WTC11 (cell line): ENCODE measurements around the gene NATD1. TPM values are rescaled to one million over a fixed set of nuclear protein-coding genes. Genes with fewer than 3 reads are reported as not detected.
A peak's percentile ranks its signal among the peaks of the same experiment; 100 is the strongest.

Experiments used
- ELF4 ChIP-seq: sonication (generic); formaldehyde crosslinking; IDR thresholded peaks from 2 replicates; pipeline ENCODE4 v1.8.1; 2022; ENCODE audit warnings: low read depth, mild to moderate bottlenecking, moderate library complexity, missing genetic modification reagents
- FOXJ3 ChIP-seq: sonication (generic); formaldehyde crosslinking; IDR thresholded peaks from 2 replicates; pipeline ENCODE4 v1.9.0; 2021; ENCODE audit warnings: missing genetic modification reagents, mild to moderate bottlenecking, borderline replicate concordance
- NR2C2 ChIP-seq: sonication (generic); formaldehyde crosslinking; IDR thresholded peaks from 2 replicates; pipeline ENCODE4 v1.8.0; 2022; ENCODE audit warnings: mild to moderate bottlenecking, missing genetic modification reagents
- NR3C1 ChIP-seq: sonication (generic); formaldehyde crosslinking; conservative IDR thresholded peaks from 2 replicates; pipeline ENCODE4 v1.8.1; 2023; ENCODE audit warnings: low read depth, mild to moderate bottlenecking, missing genetic modification reagents
- RORB ChIP-seq: fragments of 250-450 bp; sonication (Bioruptor Pico); IDR thresholded peaks from 2 replicates; pipeline ENCODE4 v1.9.0; 2021; ENCODE audit warnings: mild to moderate bottlenecking
- SMAD4 ChIP-seq: sonication (generic); formaldehyde crosslinking; IDR thresholded peaks from 2 replicates; pipeline ENCODE4 v1.8.0; 2022; ENCODE audit warnings: mild to moderate bottlenecking, missing genetic modification reagents
- SP1 ChIP-seq: sonication (generic); formaldehyde crosslinking; conservative IDR thresholded peaks from 2 replicates; pipeline ENCODE4 v1.8.1; 2022; ENCODE audit warnings: missing genetic modification reagents
- TEAD1 ChIP-seq: sonication (generic); formaldehyde crosslinking; IDR thresholded peaks from 2 replicates; pipeline ENCODE4 v1.8.0; 2022; ENCODE audit warnings: mild to moderate bottlenecking, missing genetic modification reagents
- ZNF263 ChIP-seq: sonication (generic); formaldehyde crosslinking; IDR thresholded peaks from 2 replicates; pipeline ENCODE4 v1.8.1; 2022; ENCODE audit warnings: low read depth, mild to moderate bottlenecking, moderate library complexity, missing genetic modification reagents
- ZNF396 ChIP-seq: fragments of 250-450 bp; sonication (Bioruptor Pico); IDR thresholded peaks from 2 replicates; pipeline ENCODE4 v1.8.0; 2021; ENCODE audit warnings: mild to moderate bottlenecking, moderate library complexity, borderline replicate concordance
- total RNA-seq: library from RNA; stranded (reverse); gene quantifications from 3 replicates; pipeline ENCODE4 v1.2.3, GENCODE V29; 2021
- TF ChIP-seq, protein P1 (sequence below): sonication (generic); formaldehyde crosslinking; IDR thresholded peaks from 2 replicates; pipeline ENCODE4 v1.8.1; 2022; ENCODE audit warnings: mild to moderate bottlenecking, moderate library complexity, missing genetic modification reagents
- TF ChIP-seq, protein P2 (sequence below): sonication (generic); formaldehyde crosslinking; IDR thresholded peaks from 2 replicates; pipeline ENCODE4 v1.8.1; 2023; ENCODE audit warnings: mild to moderate bottlenecking, moderate library complexity, missing genetic modification reagents
- TF ChIP-seq, protein P3 (sequence below): sonication (generic); formaldehyde crosslinking; IDR thresholded peaks from 2 replicates; pipeline ENCODE4 v1.8.0; 2022; ENCODE audit warnings: mild to moderate bottlenecking, missing genetic modification reagents
- TF ChIP-seq, protein P4 (sequence below): sonication (generic); formaldehyde crosslinking; IDR thresholded peaks from 2 replicates; pipeline ENCODE4 v1.8.0; 2022; ENCODE audit warnings: mild to moderate bottlenecking, missing genetic modification reagents
- TF ChIP-seq, protein P5 (sequence below): sonication (generic); formaldehyde crosslinking; IDR thresholded peaks from 2 replicates; pipeline ENCODE4 v1.8.1; 2023; ENCODE audit warnings: mild to moderate bottlenecking, missing genetic modification reagents, borderline replicate concordance
- TF ChIP-seq, protein P6 (sequence below): fragments of 250-450 bp; sonication (Bioruptor Pico); IDR thresholded peaks from 2 replicates; pipeline ENCODE4 v1.9.0; 2021; ENCODE audit warnings: mild to moderate bottlenecking
- TF ChIP-seq, protein P7 (sequence below): sonication (generic); formaldehyde crosslinking; IDR thresholded peaks from 2 replicates; pipeline ENCODE4 v1.8.0; 2022; ENCODE audit warnings: mild to moderate bottlenecking, missing genetic modification reagents
- TF ChIP-seq, protein P8 (sequence below): fragments of 250-450 bp; sonication (Bioruptor Pico); IDR thresholded peaks from 2 replicates; pipeline ENCODE4 v1.9.0; 2021; ENCODE audit warnings: moderate library complexity, mild to moderate bottlenecking, inconsistent platforms, borderline replicate concordance
- TF ChIP-seq, protein P9 (sequence below): sonication (generic); formaldehyde crosslinking; IDR thresholded peaks from 2 replicates; pipeline ENCODE4 v1.8.0; 2023; ENCODE audit warnings: mild to moderate bottlenecking, missing genetic modification reagents

Gene NATD1
- total RNA-seq, 1 experiment from 2014 or later, result 10.1 TPM

DNA sequence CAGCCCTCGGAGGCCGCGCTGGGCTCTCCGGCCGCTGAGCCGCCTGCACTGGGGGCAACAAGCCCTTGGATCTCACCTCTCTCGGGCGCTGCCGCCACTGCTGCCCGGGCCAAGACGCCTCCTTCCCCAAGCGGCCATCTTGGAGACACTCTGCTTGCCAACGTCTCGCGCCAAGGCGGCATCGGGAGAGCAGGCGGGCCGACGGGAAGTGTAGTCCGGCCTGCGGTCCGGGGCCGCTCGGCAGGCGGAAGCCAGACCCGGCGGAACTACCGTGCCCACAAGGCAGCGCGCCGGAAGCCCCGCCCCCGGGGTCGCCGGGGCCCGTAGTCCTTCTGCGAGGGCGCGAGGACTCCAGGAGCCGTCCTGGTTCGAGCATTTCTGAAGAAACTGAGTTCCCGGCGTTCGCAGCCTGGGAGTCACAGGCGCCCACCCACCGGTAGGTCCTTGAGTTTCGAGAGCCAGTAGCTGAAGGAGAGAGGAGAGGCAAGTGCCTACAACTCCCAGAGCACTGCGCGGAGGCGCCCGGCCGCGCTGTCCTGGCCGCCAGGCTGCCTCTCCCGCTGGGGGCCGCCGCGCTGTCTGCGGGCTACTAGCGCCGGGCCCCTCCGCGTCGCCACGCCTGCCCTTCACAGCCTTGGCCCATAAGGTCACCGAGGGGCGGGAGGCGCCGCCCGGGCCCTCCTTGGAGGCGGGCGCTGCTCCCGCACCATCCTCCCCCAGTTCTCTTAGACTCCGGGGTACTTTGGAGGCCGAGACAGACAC, 39.0 kb downstream of the NATD1 start, which contains the start of gene TMEM11 (continued):
- peak; percentile 92 for TF ChIP-seq SP1 (CRISPR knock-in tag)
- TF ChIP-seq NR3C1, result no peak
- TF ChIP-seq, protein P1, sequence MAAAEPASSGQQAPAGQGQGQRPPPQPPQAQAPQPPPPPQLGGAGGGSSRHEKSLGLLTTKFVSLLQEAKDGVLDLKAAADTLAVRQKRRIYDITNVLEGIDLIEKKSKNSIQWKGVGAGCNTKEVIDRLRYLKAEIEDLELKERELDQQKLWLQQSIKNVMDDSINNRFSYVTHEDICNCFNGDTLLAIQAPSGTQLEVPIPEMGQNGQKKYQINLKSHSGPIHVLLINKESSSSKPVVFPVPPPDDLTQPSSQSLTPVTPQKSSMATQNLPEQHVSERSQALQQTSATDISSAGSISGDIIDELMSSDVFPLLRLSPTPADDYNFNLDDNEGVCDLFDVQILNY (CRISPR knock-in tag), result peak; percentile 94
- no peak for TF ChIP-seq FOXJ3
- TF ChIP-seq, protein P2, sequence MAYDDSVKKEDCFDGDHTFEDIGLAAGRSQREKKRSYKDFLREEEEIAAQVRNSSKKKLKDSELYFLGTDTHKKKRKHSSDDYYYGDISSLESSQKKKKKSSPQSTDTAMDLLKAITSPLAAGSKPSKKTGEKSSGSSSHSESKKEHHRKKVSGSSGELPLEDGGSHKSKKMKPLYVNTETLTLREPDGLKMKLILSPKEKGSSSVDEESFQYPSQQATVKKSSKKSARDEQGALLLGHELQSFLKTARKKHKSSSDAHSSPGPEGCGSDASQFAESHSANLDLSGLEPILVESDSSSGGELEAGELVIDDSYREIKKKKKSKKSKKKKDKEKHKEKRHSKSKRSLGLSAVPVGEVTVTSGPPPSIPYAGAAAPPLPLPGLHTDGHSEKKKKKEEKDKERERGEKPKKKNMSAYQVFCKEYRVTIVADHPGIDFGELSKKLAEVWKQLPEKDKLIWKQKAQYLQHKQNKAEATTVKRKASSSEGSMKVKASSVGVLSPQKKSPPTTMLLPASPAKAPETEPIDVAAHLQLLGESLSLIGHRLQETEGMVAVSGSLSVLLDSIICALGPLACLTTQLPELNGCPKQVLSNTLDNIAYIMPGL (CRISPR knock-in tag), result 0 out of 2 replicates have a peak, but pooled peaks have one; percentile 15
- TF ChIP-seq, protein P3, sequence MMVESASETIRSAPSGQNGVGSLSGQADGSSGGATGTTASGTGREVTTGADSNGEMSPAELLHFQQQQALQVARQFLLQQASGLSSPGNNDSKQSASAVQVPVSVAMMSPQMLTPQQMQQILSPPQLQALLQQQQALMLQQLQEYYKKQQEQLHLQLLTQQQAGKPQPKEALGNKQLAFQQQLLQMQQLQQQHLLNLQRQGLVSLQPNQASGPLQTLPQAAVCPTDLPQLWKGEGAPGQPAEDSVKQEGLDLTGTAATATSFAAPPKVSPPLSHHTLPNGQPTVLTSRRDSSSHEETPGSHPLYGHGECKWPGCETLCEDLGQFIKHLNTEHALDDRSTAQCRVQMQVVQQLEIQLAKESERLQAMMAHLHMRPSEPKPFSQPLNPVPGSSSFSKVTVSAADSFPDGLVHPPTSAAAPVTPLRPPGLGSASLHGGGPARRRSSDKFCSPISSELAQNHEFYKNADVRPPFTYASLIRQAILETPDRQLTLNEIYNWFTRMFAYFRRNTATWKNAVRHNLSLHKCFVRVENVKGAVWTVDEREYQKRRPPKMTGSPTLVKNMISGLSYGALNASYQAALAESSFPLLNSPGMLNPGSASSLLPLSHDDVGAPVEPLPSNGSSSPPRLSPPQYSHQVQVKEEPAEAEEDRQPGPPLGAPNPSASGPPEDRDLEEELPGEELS (CRISPR knock-in tag), result peak; percentile 50; the same call in 1 of the 2 replicates
- no peak for TF ChIP-seq RORB (CRISPR knock-in tag)
- TF ChIP-seq, protein P4, sequence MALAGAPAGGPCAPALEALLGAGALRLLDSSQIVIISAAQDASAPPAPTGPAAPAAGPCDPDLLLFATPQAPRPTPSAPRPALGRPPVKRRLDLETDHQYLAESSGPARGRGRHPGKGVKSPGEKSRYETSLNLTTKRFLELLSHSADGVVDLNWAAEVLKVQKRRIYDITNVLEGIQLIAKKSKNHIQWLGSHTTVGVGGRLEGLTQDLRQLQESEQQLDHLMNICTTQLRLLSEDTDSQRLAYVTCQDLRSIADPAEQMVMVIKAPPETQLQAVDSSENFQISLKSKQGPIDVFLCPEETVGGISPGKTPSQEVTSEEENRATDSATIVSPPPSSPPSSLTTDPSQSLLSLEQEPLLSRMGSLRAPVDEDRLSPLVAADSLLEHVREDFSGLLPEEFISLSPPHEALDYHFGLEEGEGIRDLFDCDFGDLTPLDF, result no peak
- no peak for TF ChIP-seq ZNF263 (CRISPR knock-in tag)
- TF ChIP-seq, protein P5, sequence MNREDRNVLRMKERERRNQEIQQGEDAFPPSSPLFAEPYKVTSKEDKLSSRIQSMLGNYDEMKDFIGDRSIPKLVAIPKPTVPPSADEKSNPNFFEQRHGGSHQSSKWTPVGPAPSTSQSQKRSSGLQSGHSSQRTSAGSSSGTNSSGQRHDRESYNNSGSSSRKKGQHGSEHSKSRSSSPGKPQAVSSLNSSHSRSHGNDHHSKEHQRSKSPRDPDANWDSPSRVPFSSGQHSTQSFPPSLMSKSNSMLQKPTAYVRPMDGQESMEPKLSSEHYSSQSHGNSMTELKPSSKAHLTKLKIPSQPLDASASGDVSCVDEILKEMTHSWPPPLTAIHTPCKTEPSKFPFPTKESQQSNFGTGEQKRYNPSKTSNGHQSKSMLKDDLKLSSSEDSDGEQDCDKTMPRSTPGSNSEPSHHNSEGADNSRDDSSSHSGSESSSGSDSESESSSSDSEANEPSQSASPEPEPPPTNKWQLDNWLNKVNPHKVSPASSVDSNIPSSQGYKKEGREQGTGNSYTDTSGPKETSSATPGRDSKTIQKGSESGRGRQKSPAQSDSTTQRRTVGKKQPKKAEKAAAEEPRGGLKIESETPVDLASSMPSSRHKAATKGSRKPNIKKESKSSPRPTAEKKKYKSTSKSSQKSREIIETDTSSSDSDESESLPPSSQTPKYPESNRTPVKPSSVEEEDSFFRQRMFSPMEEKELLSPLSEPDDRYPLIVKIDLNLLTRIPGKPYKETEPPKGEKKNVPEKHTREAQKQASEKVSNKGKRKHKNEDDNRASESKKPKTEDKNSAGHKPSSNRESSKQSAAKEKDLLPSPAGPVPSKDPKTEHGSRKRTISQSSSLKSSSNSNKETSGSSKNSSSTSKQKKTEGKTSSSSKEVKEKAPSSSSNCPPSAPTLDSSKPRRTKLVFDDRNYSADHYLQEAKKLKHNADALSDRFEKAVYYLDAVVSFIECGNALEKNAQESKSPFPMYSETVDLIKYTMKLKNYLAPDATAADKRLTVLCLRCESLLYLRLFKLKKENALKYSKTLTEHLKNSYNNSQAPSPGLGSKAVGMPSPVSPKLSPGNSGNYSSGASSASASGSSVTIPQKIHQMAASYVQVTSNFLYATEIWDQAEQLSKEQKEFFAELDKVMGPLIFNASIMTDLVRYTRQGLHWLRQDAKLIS (CRISPR knock-in tag), result no peak
- TF ChIP-seq, protein P6, sequence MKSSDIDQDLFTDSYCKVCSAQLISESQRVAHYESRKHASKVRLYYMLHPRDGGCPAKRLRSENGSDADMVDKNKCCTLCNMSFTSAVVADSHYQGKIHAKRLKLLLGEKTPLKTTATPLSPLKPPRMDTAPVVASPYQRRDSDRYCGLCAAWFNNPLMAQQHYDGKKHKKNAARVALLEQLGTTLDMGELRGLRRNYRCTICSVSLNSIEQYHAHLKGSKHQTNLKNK (CRISPR knock-in tag), result no peak
- TF ChIP-seq NR2C2 (CRISPR knock-in tag), result no peak
- TF ChIP-seq, protein P7, sequence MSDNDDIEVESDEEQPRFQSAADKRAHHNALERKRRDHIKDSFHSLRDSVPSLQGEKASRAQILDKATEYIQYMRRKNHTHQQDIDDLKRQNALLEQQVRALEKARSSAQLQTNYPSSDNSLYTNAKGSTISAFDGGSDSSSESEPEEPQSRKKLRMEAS (CRISPR knock-in tag), result peak; percentile 31; the same call in 1 of the 2 replicates
- TF ChIP-seq, protein P8, sequence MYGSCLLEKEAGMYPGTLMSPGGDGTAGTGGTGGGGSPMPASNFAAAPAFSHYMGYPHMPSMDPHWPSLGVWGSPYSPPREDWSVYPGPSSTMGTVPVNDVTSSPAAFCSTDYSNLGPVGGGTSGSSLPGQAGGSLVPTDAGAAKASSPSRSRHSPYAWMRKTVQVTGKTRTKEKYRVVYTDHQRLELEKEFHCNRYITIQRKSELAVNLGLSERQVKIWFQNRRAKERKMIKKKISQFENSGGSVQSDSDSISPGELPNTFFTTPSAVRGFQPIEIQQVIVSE (CRISPR knock-in tag), result no peak
- TF ChIP-seq, protein P9, sequence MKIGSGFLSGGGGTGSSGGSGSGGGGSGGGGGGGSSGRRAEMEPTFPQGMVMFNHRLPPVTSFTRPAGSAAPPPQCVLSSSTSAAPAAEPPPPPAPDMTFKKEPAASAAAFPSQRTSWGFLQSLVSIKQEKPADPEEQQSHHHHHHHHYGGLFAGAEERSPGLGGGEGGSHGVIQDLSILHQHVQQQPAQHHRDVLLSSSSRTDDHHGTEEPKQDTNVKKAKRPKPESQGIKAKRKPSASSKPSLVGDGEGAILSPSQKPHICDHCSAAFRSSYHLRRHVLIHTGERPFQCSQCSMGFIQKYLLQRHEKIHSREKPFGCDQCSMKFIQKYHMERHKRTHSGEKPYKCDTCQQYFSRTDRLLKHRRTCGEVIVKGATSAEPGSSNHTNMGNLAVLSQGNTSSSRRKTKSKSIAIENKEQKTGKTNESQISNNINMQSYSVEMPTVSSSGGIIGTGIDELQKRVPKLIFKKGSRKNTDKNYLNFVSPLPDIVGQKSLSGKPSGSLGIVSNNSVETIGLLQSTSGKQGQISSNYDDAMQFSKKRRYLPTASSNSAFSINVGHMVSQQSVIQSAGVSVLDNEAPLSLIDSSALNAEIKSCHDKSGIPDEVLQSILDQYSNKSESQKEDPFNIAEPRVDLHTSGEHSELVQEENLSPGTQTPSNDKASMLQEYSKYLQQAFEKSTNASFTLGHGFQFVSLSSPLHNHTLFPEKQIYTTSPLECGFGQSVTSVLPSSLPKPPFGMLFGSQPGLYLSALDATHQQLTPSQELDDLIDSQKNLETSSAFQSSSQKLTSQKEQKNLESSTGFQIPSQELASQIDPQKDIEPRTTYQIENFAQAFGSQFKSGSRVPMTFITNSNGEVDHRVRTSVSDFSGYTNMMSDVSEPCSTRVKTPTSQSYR, result no peak
- TF ChIP-seq TEAD1 (CRISPR knock-in tag), result no peak
- TF ChIP-seq SMAD4, result no peak
- 0 out of 2 replicates have a peak, but pooled peaks have one; percentile 10 for TF ChIP-seq ELF4 (CRISPR knock-in tag)
- TF ChIP-seq ZNF396 (CRISPR knock-in tag), result no peak
